ENCODE data around the gene FOXJ1.

Gene FOXJ1

GRCh38 chr17:76091526-76092286, 49.3 kb downstream of the FOXJ1 start:
- DNase-seq (ENCODE audit: low spot score) = no peak

GRCh38 chr17:76090517-76091129, 50.4 kb downstream of the FOXJ1 start:
- no peak for DNase-seq (ENCODE audit: low spot score)

- DNase-seq (ENCODE audit: low spot score) = peak; percentile 2
These were observed 51.1 kb downstream of the FOXJ1 start for GRCh38 chr17:76089680-76090516.

- peak; percentile 3 for DNase-seq (ENCODE audit: low spot score)
These were observed 52.0 kb downstream of the FOXJ1 start for GRCh38 chr17:76088868-76089576.

GRCh38 chr17:76088041-76088867, 52.8 kb downstream of the FOXJ1 start:
- DNase-seq (ENCODE audit: low spot score) = no peak

- no peak for DNase-seq (ENCODE audit: low spot score)
These were observed 53.5 kb downstream of the FOXJ1 start for GRCh38 chr17:76087531-76087930.

- DNase-seq (ENCODE audit: low spot score) = peak; percentile 3
These were observed 54.7 kb downstream of the FOXJ1 start for GRCh38 chr17:76086384-76086783.
